ENCODE data around the gene GAK. TPM values are rescaled to one million over a fixed set of nuclear protein-coding genes. Genes with fewer than 3 reads are reported as not detected.

GAK gene
- total RNA-seq, 1 donor from 2014 or later: 138 TPM

DNA sequence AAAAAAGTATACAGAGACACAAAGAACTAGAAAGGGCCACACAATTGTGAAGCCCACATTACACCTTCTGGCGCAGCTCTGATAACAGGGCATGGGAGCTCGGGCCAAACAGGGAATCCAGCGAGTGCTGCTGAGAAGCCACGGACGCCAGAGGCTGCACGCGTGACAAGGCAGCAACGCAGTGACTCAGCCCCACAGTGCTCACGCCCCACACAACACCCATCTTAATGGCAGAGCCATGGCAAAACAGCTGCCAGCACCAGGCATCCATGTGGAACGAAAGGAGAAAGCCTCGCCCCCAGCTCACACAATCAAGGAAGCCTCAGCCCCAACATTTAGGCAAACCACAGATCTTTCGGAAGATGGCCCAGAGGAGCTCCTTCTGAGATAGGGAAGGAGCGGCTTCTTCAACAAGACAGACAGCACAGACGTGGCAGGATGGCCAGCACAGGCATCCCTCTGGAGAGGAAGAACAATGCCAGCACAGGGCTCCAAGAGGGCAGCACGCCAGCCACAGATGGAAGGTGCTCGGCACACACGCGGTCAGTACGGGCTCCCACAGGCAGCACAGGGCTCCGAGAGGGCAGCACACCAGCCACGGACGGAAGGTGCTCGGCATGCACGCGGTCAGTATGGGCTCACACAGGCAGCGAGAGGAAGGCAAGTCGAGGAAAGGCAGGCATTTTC, 33.1 kb downstream of the GAK start:
- Histone ChIP-seq H3K9me3 (no peaks in the 10 kb centered on the region), H3K27ac (no peak overlapping the region), H3K36me3 (peaks cover 52% of the 10 kb centered on the region), H3K4me3 (no peak overlapping the region), H3K27me3 (no peaks in the 10 kb centered on the region), H3K4me1 (no peaks in the 10 kb centered on the region)
- ATAC-seq: no peak
- DNase-seq: no peak
- TF ChIP-seq, protein P1, sequence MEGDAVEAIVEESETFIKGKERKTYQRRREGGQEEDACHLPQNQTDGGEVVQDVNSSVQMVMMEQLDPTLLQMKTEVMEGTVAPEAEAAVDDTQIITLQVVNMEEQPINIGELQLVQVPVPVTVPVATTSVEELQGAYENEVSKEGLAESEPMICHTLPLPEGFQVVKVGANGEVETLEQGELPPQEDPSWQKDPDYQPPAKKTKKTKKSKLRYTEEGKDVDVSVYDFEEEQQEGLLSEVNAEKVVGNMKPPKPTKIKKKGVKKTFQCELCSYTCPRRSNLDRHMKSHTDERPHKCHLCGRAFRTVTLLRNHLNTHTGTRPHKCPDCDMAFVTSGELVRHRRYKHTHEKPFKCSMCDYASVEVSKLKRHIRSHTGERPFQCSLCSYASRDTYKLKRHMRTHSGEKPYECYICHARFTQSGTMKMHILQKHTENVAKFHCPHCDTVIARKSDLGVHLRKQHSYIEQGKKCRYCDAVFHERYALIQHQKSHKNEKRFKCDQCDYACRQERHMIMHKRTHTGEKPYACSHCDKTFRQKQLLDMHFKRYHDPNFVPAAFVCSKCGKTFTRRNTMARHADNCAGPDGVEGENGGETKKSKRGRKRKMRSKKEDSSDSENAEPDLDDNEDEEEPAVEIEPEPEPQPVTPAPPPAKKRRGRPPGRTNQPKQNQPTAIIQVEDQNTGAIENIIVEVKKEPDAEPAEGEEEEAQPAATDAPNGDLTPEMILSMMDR (IDR thresholded peaks at IDR 0.05): no peak
- intact Hi-C loops (cut with DNase I): no loop called here

DNA sequence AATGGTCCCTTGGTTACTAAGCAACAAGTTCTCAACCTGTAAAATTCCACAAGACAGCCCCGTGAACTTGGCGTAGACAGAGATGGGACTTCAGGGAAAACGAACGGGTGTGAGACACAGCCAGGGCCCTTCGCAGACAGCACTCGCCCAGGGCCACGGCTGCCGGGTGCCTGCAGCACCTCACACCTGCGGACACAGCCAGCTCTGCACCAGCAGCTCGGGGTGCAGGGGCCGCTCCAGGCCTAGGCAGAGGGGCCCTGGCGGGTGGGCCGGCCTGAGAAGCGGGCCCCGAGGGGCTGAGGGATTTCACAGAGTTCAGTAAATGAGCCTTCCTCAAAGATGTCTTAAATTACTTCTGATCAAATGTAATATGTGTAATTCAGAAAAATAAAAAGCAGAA, 34.0 kb downstream of the GAK start:
- intact Hi-C loops (cut with DNase I): no loop called here
- TF ChIP-seq, protein P1 (IDR thresholded peaks at IDR 0.05): no peak
- Histone ChIP-seq H3K4me3 (no peak overlapping the region), H3K27ac (no peak overlapping the region), H3K36me3 (peaks cover 61% of the 10 kb centered on the region), H3K9me3 (no peaks in the 10 kb centered on the region), H3K27me3 (no peaks in the 10 kb centered on the region), H3K4me1 (no peaks in the 10 kb centered on the region)
- no peak for ATAC-seq
- no peak for DNase-seq

DNA sequence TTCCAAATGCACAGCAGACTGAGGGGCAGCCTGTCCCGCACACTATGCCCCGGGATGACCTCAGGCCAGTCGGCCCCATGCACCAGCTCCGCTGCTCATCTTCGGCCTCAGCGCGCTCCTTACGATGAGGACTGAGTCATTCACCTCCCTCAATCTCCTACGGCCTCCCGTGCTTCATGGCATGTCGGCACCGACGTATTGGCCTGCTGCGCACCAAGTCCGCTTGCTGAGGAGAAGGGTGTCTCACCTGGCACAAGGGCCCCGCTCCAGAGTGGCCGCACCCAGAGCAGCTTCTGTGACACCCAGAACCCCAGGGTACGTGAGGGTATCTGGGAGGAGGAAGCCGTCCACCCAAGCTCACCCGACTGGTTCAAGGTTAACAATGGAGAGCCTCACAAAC, 35.5 kb downstream of the GAK start:
- H3K4me1 ChIP-seq: no peaks in the 10 kb centered on the region
- TF ChIP-seq, protein P1 (IDR thresholded peaks at IDR 0.05): no peak
- intact Hi-C loops (cut with DNase I): no loop called here
- H3K9me3 ChIP-seq: no peaks in the 10 kb centered on the region
- no peak overlapping the region for H3K4me3 ChIP-seq
- ATAC-seq (no peak), DNase-seq (no peak)
- no peak overlapping the region for H3K27ac ChIP-seq
- H3K27me3 ChIP-seq: no peaks in the 10 kb centered on the region
- peaks cover 74% of the 10 kb centered on the region for H3K36me3 ChIP-seq

DNA sequence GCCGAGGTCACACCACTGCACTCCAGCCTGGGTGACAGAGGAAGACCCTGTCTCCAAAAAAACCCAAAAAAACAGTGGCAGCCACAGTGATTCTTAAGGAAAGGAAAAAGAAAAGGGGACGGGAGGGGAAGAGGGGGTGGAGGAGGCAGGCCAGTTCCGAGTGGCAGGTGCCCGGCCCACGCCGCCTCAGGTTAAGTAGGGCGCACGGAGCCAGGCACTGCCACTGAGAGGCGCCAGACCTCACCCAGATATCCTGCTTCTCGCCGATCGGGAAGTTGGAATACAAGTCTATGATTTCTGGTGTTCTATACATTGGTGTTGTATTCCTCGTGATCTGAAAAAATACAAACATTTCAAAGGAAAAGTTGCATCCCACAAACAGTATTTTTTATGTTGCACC, 35.9 kb downstream of the GAK start:
- Histone ChIP-seq H3K9me3 (no peaks in the 10 kb centered on the region), H3K27me3 (no peaks in the 10 kb centered on the region), H3K4me3 (no peak overlapping the region), H3K27ac (no peak overlapping the region), H3K36me3 (peaks cover 74% of the 10 kb centered on the region), H3K4me1 (no peaks in the 10 kb centered on the region)
- ATAC-seq: no peak
- no peak for DNase-seq
- TF ChIP-seq, protein P1 (IDR thresholded peaks at IDR 0.05): peak; percentile 9
- intact Hi-C loops (cut with DNase I): no loop called here

DNA sequence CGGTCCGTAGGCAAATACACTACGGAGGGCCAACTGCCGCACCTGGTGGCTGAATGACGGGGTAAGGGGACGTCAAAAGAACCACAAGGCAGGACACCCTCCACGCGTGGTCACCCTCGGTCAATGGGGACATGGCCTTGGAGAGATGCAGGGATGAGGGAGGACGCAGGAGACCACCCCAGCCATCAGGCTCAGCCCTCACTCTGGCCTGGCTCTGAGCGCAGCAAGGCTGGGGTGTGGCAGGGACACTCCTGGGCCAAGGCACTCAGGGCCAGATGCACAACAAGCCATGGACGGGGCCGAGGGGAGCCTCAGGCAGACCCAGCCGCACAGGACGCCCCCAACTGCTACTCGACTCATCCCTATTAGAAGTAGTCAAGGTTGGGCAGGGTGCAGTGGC, 36.5 kb downstream of the GAK start:
- no peaks in the 10 kb centered on the region for H3K4me1 ChIP-seq
- DNase-seq (no peak), ATAC-seq (no peak)
- intact Hi-C loops (cut with DNase I): no loop called here
- H3K36me3 ChIP-seq: peaks cover 71% of the 10 kb centered on the region
- H3K27me3 ChIP-seq: no peaks in the 10 kb centered on the region
- TF ChIP-seq, protein P1 (IDR thresholded peaks at IDR 0.05): no peak
- H3K4me3 ChIP-seq: no peak overlapping the region
- no peaks in the 10 kb centered on the region for H3K9me3 ChIP-seq
- no peak overlapping the region for H3K27ac ChIP-seq

Measured in upper lobe of right lung (tissue), 1 donor.